ENCODE results near the gene LYPD1.

- TF ChIP-seq MAX (IDR thresholded peaks at IDR 0.05) (no peak), NFIC (IDR thresholded peaks at IDR 0.05) (no peak), RAD21 (IDR thresholded peaks at IDR 0.05; ENCODE audit: low read depth) (no peak), CEBPB (IDR thresholded peaks at IDR 0.05) (no peak), TAF1 (IDR thresholded peaks at IDR 0.05; ENCODE audit: low read depth) (no peak), ZBTB7A (IDR thresholded peaks at IDR 0.05; ENCODE audit: low read depth) (no peak), FOXM1 (IDR thresholded peaks at IDR 0.05; ENCODE audit: borderline replicate concordance, low read depth) (no peak), EP300 (IDR thresholded peaks at IDR 0.05; ENCODE audit: borderline replicate concordance) (no peak), REST (IDR thresholded peaks at IDR 0.05; ENCODE audit: low read depth) (no peak), YY1 (IDR thresholded peaks at IDR 0.05; ENCODE audit: low read depth) (no peak), CREB1 (IDR thresholded peaks at IDR 0.05; ENCODE audit: low read depth) (no peak)
Observed at GRCh38 chr2:132621131-132621875, 48.7 kb downstream of the LYPD1 start.

All from Ishikawa (cell line).